ENCODE measurements around the gene MRGPRF.

The MRGPRF gene

DNA sequence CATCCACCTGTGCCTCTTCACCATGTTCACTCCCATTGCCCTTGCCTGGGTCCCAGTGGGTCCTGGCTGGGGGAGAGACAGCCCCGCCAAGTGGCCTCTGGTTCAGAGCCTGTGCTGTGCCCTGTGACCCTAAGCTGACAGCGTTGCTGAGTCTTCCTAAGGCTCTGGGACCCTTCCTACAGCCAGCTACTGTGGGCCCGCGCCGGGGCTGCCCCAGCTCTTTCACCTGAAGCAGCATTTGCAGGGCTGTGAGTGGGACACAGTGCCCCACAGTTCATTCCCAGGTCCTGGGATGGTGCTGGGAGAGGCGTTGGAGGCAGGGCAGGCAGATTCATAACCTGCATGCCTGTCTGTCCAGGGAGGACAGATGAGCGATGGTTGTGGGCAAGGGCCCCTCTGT, 46.4 kb upstream of the MRGPRF start:
- peaks cover 2% of the 10 kb centered on the region for H3K36me3 ChIP-seq (replicated peaks)
- in situ Hi-C loops (cut with HindIII; ENCODE audit: low pct_ligation_motif_present, low sequenced_read_pairs), result no loop called here
- H3K27me3 ChIP-seq (replicated peaks), result no peaks in the 10 kb centered on the region
- no peak for DNase-seq
- TF ChIP-seq, protein P1, sequence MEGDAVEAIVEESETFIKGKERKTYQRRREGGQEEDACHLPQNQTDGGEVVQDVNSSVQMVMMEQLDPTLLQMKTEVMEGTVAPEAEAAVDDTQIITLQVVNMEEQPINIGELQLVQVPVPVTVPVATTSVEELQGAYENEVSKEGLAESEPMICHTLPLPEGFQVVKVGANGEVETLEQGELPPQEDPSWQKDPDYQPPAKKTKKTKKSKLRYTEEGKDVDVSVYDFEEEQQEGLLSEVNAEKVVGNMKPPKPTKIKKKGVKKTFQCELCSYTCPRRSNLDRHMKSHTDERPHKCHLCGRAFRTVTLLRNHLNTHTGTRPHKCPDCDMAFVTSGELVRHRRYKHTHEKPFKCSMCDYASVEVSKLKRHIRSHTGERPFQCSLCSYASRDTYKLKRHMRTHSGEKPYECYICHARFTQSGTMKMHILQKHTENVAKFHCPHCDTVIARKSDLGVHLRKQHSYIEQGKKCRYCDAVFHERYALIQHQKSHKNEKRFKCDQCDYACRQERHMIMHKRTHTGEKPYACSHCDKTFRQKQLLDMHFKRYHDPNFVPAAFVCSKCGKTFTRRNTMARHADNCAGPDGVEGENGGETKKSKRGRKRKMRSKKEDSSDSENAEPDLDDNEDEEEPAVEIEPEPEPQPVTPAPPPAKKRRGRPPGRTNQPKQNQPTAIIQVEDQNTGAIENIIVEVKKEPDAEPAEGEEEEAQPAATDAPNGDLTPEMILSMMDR (IDR thresholded peaks at IDR 0.05; ENCODE audit: low read depth, low read length, missing control alignments), result no peak
- H3K27ac ChIP-seq, result no peak overlapping the region
- no peak overlapping the region for H3K4me3 ChIP-seq (ENCODE audit: low read depth, low read length)

GRCh38 chr11:69058511-69059270, 45.6 kb upstream of the MRGPRF start:
- DNase-seq, result no peak
- Histone ChIP-seq H3K27me3 (replicated peaks) (no peaks in the 10 kb centered on the region), H3K4me3 (ENCODE audit: low read depth, low read length) (no peak overlapping the region), H3K36me3 (replicated peaks) (peaks cover 2% of the 10 kb centered on the region), H3K27ac (no peak overlapping the region)
- in situ Hi-C loops (cut with HindIII; ENCODE audit: low pct_ligation_motif_present, low sequenced_read_pairs), result no loop called here
- TF ChIP-seq, protein P1 (IDR thresholded peaks at IDR 0.05; ENCODE audit: low read depth, low read length, missing control alignments), result no peak

- no peak for DNase-seq
- in situ Hi-C loops (cut with HindIII; ENCODE audit: low pct_ligation_motif_present, low sequenced_read_pairs), result no loop called here
- Histone ChIP-seq H3K36me3 (replicated peaks) (peaks cover 2% of the 10 kb centered on the region), H3K4me3 (ENCODE audit: low read depth, low read length) (no peak overlapping the region), H3K27ac (no peak overlapping the region), H3K27me3 (replicated peaks) (no peaks in the 10 kb centered on the region)
- TF ChIP-seq, protein P1 (IDR thresholded peaks at IDR 0.05; ENCODE audit: low read depth, low read length, missing control alignments), result no peak
Measured at GRCh38 chr11:69057801-69058200, 44.8 kb upstream of the MRGPRF start.

DNA sequence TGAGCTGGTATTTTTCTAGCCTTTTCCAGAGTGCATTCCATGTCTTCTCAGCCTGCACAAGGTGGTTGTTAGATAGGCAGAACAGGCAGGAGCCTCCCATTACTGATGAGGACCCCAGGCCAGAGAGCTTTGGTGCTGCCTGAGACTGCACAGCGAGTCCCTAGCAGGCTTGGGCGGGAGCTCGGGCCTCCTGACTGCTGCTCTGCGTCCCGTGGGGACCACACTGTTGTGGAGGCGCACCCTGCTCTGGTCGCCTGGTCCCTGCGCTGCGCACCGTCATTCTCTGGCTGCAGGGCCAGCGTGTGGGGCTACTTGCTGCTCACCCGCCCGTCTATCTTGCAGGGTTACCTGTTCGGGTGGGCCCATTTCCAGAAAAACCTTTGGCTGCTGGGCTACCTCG, 44.2 kb upstream of the MRGPRF start:
- in situ Hi-C loops (cut with HindIII; ENCODE audit: low pct_ligation_motif_present, low sequenced_read_pairs), result no loop called here
- Histone ChIP-seq H3K4me3 (ENCODE audit: low read depth, low read length) (no peak overlapping the region), H3K36me3 (replicated peaks) (peaks cover 2% of the 10 kb centered on the region), H3K27me3 (replicated peaks) (no peaks in the 10 kb centered on the region), H3K27ac (no peak overlapping the region)
- no peak for DNase-seq
- TF ChIP-seq, protein P1 (IDR thresholded peaks at IDR 0.05; ENCODE audit: low read depth, low read length, missing control alignments), result no peak

- in situ Hi-C loops (cut with HindIII; ENCODE audit: low pct_ligation_motif_present, low sequenced_read_pairs), result no loop called here
- peaks cover 2% of the 10 kb centered on the region for H3K36me3 ChIP-seq (replicated peaks)
- no peak overlapping the region for H3K4me3 ChIP-seq (ENCODE audit: low read depth, low read length)
- no peak overlapping the region for H3K27ac ChIP-seq
- no peaks in the 10 kb centered on the region for H3K27me3 ChIP-seq (replicated peaks)
- no peak for DNase-seq
- TF ChIP-seq, protein P1 (IDR thresholded peaks at IDR 0.05; ENCODE audit: low read depth, low read length, missing control alignments), result no peak
Measured at GRCh38 chr11:69055598-69056516, 42.8 kb upstream of the MRGPRF start.

All from brain microvascular endothelial cell (primary cell).